Measurements from ENCODE around the gene LANCL3.
"Not testable (repeated sequence)": the region's sequence is repeated elsewhere in the genome, so short reads cannot be mapped to it uniquely, and the experiment has no call there.

Gene LANCL3

DNA sequence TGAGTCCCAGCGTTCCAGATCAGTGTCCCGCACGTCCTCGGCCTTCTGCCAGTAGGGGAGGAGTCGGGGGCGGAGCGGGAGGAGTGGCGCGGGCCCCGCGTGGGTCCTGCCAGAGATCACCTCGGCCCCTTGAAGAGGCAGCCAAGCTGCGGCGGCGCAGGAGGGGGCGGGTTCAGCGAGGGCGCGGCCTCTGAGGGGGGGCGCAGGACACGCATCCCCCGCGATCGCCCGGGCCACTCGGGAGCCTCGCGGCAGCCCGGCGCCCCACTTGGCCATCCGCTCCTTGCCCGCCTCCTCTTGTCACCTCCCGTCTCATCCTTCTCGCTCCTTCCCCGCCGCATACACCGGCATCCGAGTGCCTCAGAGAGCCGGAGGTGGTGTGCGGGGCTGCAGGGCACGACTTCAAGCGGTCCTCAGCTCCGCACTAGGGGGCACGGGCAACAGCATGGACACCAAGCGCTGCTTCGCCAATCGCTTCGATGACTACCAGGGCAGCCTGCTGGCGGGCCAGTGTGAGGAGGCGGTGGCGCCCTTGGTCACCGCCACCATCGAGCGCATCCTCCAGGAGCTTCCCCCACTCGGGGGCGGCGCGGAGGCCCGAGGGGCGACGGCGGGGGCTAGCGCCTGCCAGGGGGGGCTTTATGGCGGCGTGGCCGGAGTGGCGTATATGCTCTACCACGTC lies at the start of gene LANCL3:
TSS of gene LANCL3 (plus strand) at position 236 of the 682 bp plus-strand sequence. CDS start at position 446, 210 bp downstream.
- H3K27ac ChIP-seq (ENCODE audit: low read length); H3K9me3 ChIP-seq (ENCODE audit: insufficient read depth, low read depth, low read length); H3K9ac ChIP-seq (ENCODE audit: low read depth, low read length); H3K36me3 ChIP-seq (ENCODE audit: insufficient read depth, low read depth, low read length); H3K4me1 ChIP-seq (ENCODE audit: insufficient read depth, low read length): not testable (repeated sequence)
- Histone ChIP-seq H3K4me3 (ENCODE audit: low read length) (peak within 1 kb of the TSS; percentile 47; the same call in 1 of the 2 replicates), H3K27me3 (ENCODE audit: insufficient read depth, low read length) (peaks cover 21% of the 10 kb centered on the region)

DNA sequence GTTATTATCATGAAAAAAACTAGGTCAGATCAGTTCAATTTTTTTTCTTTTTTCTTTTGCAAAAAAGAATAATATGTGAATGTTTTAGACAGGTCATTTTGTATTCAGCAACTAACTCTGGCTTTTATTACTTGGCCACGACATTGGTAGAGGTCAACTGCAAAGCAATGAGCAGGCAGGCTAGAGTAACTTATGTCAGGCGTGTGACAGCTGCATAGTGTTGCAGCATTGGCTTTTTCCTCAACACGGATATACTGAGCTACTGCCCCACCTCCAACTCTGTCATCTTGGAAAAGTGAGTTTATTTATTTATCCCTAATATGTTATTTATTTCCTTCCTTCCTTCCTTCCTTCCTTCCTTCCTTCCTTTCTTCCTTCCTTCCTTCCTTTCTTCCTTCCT lies 47.8 kb upstream of the LANCL3 start:
- H3K9me3 ChIP-seq (ENCODE audit: insufficient read depth, low read depth, low read length); H3K27ac ChIP-seq (ENCODE audit: low read length); H3K9ac ChIP-seq (ENCODE audit: low read depth, low read length); H3K27me3 ChIP-seq (ENCODE audit: insufficient read depth, low read length); H3K4me3 ChIP-seq (ENCODE audit: low read length); H3K36me3 ChIP-seq (ENCODE audit: insufficient read depth, low read depth, low read length); H3K4me1 ChIP-seq (ENCODE audit: insufficient read depth, low read length): not testable (repeated sequence)

- Histone ChIP-seq H3K9me3 (ENCODE audit: insufficient read depth, low read depth, low read length) (no peaks in the 10 kb centered on the region), H3K27me3 (ENCODE audit: insufficient read depth, low read length) (no peaks in the 10 kb centered on the region), H3K36me3 (ENCODE audit: insufficient read depth, low read depth, low read length) (no peaks in the 10 kb centered on the region), H3K4me3 (ENCODE audit: low read length) (no peak overlapping the region), H3K9ac (ENCODE audit: low read depth, low read length) (no peak overlapping the region), H3K4me1 (ENCODE audit: insufficient read depth, low read length) (no peaks in the 10 kb centered on the region), H3K27ac (ENCODE audit: low read length) (no peak overlapping the region)
These were observed 29.5 kb upstream of the LANCL3 start for GRCh38 chrX:37541991-37542390.

- Histone ChIP-seq H3K27me3 (ENCODE audit: insufficient read depth, low read length) (no peaks in the 10 kb centered on the region), H3K27ac (ENCODE audit: low read length) (no peak overlapping the region), H3K4me1 (ENCODE audit: insufficient read depth, low read length) (no peaks in the 10 kb centered on the region), H3K4me3 (ENCODE audit: low read length) (no peak overlapping the region), H3K9me3 (ENCODE audit: insufficient read depth, low read depth, low read length) (no peaks in the 10 kb centered on the region), H3K9ac (ENCODE audit: low read depth, low read length) (no peak overlapping the region), H3K36me3 (ENCODE audit: insufficient read depth, low read depth, low read length) (no peaks in the 10 kb centered on the region)
These were observed 28.7 kb upstream of the LANCL3 start for GRCh38 chrX:37542791-37543190.

GRCh38 chrX:37543324-37543723 lies 28.1 kb upstream of the LANCL3 start:
- no peaks in the 10 kb centered on the region for H3K9me3 ChIP-seq (ENCODE audit: insufficient read depth, low read depth, low read length)
- no peak overlapping the region for H3K9ac ChIP-seq (ENCODE audit: low read depth, low read length)
- H3K27ac ChIP-seq (ENCODE audit: low read length), result no peak overlapping the region
- H3K27me3 ChIP-seq (ENCODE audit: insufficient read depth, low read length), result no peaks in the 10 kb centered on the region
- no peaks in the 10 kb centered on the region for H3K4me1 ChIP-seq (ENCODE audit: insufficient read depth, low read length)
- H3K4me3 ChIP-seq (ENCODE audit: low read length), result no peak overlapping the region
- no peaks in the 10 kb centered on the region for H3K36me3 ChIP-seq (ENCODE audit: insufficient read depth, low read depth, low read length)

DNA sequence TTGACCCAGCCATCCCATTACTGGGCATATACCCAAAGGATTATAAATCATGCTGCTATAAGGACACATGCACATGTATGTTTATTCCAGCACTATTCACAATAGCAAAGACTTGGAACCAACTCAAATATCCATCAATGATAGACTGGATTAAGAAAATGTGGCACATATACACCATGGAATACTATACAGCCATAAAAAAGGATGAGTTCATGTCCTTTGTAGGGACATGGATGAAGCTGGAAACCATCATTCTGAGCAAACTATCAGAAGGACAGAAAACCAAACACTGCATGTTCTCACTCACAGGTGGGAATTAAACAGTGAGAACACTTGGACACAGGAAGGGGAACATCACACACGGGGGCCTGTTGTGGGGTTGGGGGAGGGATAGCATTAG lies 26.9 kb upstream of the LANCL3 start:
- H3K4me3 ChIP-seq (ENCODE audit: low read length); H3K36me3 ChIP-seq (ENCODE audit: insufficient read depth, low read depth, low read length); H3K9ac ChIP-seq (ENCODE audit: low read depth, low read length); H3K4me1 ChIP-seq (ENCODE audit: insufficient read depth, low read length); H3K9me3 ChIP-seq (ENCODE audit: insufficient read depth, low read depth, low read length); H3K27me3 ChIP-seq (ENCODE audit: insufficient read depth, low read length); H3K27ac ChIP-seq (ENCODE audit: low read length): not testable (repeated sequence)

DNA sequence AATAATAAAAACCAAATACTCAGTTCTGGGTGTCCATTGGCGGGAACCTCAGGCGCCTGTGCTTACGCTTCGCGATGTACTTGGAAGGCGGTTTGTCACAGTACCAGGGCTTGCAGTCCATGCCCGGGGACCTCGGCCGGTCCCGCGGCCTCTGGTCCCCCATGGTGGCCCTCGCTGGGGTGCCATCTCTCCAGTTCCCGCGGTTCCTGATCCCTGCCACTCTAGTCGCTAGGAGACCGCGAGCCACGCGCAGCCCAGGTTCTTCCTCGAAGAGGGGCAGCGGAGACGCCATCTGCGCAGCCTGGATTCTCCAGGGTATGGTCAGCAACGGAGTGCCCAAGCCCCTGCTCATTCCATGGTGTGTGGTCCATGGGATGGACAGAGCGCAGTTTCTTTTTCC lies 26.4 kb upstream of the LANCL3 start:
- H3K9me3 ChIP-seq (ENCODE audit: insufficient read depth, low read depth, low read length), result no peaks in the 10 kb centered on the region
- H3K36me3 ChIP-seq (ENCODE audit: insufficient read depth, low read depth, low read length), result no peaks in the 10 kb centered on the region
- no peak overlapping the region for H3K27ac ChIP-seq (ENCODE audit: low read length)
- no peaks in the 10 kb centered on the region for H3K4me1 ChIP-seq (ENCODE audit: insufficient read depth, low read length)
- no peaks in the 10 kb centered on the region for H3K27me3 ChIP-seq (ENCODE audit: insufficient read depth, low read length)
- H3K4me3 ChIP-seq (ENCODE audit: low read length), result no peak overlapping the region
- H3K9ac ChIP-seq (ENCODE audit: low read depth, low read length), result no peak overlapping the region

GRCh38 chrX:37549619-37550018 lies 21.8 kb upstream of the LANCL3 start:
- not testable (repeated sequence) for H3K9ac ChIP-seq (ENCODE audit: low read depth, low read length); H3K4me1 ChIP-seq (ENCODE audit: insufficient read depth, low read length); H3K27me3 ChIP-seq (ENCODE audit: insufficient read depth, low read length); H3K36me3 ChIP-seq (ENCODE audit: insufficient read depth, low read depth, low read length); H3K4me3 ChIP-seq (ENCODE audit: low read length); H3K27ac ChIP-seq (ENCODE audit: low read length); H3K9me3 ChIP-seq (ENCODE audit: insufficient read depth, low read depth, low read length)

GRCh38 chrX:37553476-37553875 lies 18.0 kb upstream of the LANCL3 start:
- Histone ChIP-seq H3K9me3 (ENCODE audit: insufficient read depth, low read depth, low read length) (no peaks in the 10 kb centered on the region), H3K27ac (ENCODE audit: low read length) (no peak overlapping the region), H3K36me3 (ENCODE audit: insufficient read depth, low read depth, low read length) (no peaks in the 10 kb centered on the region), H3K9ac (ENCODE audit: low read depth, low read length) (no peak overlapping the region), H3K4me3 (ENCODE audit: low read length) (no peak overlapping the region), H3K4me1 (ENCODE audit: insufficient read depth, low read length) (no peaks in the 10 kb centered on the region), H3K27me3 (ENCODE audit: insufficient read depth, low read length) (no peaks in the 10 kb centered on the region)

DNA sequence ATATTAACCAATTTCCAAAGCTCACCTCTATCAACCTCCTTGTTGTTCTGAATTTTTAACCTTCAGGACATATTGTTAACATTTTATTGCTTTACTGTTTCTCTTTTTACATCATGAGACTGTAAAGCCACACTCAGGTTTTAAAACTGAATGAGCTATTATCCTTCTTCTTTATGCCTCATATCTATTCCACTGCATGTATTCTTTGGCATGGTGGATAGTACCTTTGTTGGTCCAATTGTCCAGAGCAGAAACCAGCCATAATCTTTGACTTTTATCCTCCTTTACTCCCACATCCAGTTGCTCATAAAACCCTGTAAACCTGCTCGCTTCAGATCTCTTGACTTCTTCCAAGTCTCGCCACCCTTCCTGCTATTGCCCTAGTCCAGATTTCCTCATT lies 6.2 kb upstream of the LANCL3 start:
- not testable (repeated sequence) for H3K4me3 ChIP-seq (ENCODE audit: low read length); H3K36me3 ChIP-seq (ENCODE audit: insufficient read depth, low read depth, low read length); H3K9ac ChIP-seq (ENCODE audit: low read depth, low read length); H3K27me3 ChIP-seq (ENCODE audit: insufficient read depth, low read length); H3K27ac ChIP-seq (ENCODE audit: low read length); H3K4me1 ChIP-seq (ENCODE audit: insufficient read depth, low read length); H3K9me3 ChIP-seq (ENCODE audit: insufficient read depth, low read depth, low read length)

- H3K27ac ChIP-seq (ENCODE audit: low read length); H3K9me3 ChIP-seq (ENCODE audit: insufficient read depth, low read depth, low read length); H3K4me3 ChIP-seq (ENCODE audit: low read length); H3K4me1 ChIP-seq (ENCODE audit: insufficient read depth, low read length); H3K36me3 ChIP-seq (ENCODE audit: insufficient read depth, low read depth, low read length); H3K9ac ChIP-seq (ENCODE audit: low read depth, low read length): not testable (repeated sequence)
- peaks cover 21% of the 10 kb centered on the region for H3K27me3 ChIP-seq (ENCODE audit: insufficient read depth, low read length)
These were observed 1.1 kb upstream of the LANCL3 start for GRCh38 chrX:37570349-37570748.

DNA sequence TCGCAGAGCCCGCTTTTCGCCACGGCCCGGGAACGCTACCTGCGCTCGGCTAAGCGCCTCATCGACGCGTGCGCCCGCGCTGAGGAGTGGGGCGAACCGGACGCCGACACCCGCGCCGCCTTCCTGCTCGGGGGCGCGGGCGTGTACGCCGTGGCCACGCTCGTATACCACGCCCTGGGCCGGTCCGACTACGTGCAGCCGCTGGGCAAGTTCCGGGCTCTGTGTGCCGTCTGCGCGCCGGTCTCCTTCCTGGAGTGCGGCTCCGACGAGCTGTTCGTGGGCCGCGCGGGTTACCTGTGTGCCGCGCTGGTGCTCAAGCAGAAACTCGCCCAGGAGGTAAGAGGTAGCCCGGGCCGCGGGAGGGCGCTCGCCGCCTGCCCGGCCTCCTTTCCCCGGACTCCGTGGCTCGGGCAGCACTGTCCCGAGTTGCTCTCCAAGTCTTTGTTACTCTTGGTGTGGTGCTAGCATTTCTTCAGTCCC lies 687 bp downstream of the LANCL3 start:
- H3K4me1 ChIP-seq (ENCODE audit: insufficient read depth, low read length); H3K9ac ChIP-seq (ENCODE audit: low read depth, low read length); H3K9me3 ChIP-seq (ENCODE audit: insufficient read depth, low read depth, low read length); H3K36me3 ChIP-seq (ENCODE audit: insufficient read depth, low read depth, low read length); H3K27ac ChIP-seq (ENCODE audit: low read length): not testable (repeated sequence)
- peak overlapping the region; percentile 47; the same call in 1 of the 2 replicates for H3K4me3 ChIP-seq (ENCODE audit: low read length)
- peaks cover 21% of the 10 kb centered on the region for H3K27me3 ChIP-seq (ENCODE audit: insufficient read depth, low read length)

All from iPS-20b (cell line).